Activated CD4-positive, alpha-beta T cell treated with anti-CD3 and anti-CD28 coated beads, Interleukin-2, amount 50 U/mL, for 4 hours (primary cell): ENCODE results near the gene GRIK4.
"Not testable (repeated sequence)": the region's sequence is repeated elsewhere in the genome, so short reads cannot be mapped to it uniquely, and the experiment has no call there.

Source experiments
- DNase-seq, 2 experiments: peaks; one replicate each; pipeline ENCODE4 v3.0.0-alpha.2; 2020

GRIK4 gene

DNA sequence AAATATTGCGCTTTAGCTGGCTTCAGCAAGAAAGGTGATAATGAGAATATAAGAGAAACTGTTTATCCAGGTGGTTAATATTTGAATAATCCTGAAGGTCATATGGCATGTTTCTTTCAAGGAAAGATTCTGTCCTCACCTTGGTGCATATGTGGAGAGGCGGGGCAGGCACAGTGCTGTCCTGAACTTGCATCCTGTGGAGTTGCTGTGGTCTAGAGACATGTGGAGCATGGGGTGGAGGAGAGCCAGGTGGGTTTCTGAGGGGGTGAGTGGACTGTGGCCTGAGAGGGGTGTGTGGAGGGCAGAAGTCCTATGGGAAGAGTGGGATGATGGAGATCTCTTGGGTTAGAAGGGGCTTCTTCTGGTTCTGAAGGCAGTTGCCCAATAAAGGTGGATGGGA lies 65.5 kb downstream of the GRIK4 start:
- DNase-seq = no peak

DNA sequence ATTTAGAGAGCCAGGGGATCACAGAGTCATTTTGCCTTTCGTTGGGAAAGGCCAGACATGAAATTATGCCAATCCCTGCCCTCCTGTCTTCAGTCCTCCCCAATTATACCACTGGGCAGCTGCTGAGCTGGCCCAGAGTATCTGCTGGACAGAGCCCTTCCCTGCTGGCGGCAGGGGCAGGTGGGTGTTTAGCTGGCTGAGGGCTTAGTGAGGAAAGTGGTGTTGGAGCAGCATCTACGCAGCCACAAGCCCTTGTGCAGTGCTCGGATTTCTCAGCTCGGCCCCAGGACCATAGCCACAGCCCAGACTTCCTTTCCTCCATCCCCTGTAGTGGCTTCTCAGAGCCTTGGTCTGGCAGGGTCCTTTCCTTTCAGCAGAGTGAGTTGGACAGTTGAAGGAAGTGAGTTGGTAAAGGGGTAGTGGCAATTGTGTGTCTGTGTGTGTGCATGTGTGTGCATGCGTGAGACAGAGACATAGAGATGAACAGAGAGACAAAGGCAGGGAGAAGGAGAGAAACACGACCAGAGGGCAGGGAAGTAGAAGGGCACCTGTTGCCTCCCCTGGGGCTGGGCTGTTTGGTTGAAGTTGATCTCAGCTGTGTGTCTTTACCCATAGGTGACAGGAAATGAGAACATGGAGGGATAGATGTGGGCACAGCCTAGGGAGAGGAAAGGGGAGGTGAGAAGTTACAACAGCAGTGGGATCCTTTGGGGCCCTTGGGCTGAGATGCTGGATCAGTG lies 66.2 kb downstream of the GRIK4 start:
- no peak for DNase-seq

DNA sequence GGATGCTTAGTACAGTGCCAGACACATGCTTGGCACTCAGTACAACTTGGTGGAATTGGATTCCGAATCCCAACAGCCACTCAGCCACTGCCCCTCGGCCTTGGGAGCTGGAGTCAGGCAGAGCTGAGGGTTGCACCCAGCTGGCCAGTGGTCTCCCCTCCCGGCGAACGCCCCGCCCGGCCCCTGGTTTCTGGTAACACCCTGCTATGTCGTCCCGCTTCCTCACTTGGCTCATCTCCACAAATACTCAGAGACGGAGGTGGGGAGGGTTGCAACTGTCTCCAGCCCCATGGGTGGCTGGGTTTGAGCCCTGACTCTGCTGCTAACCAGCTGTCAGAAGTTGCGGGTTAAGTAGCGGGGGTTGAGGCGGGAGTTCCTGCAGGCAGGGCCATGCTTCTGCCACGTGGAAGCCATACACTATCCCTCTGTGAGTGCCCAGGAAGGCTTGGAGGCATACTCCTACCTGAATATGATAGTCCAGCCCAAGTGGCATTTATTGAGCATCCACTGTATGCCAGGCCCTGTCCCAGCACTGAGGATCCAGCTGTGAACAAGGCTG lies 67.1 kb downstream of the GRIK4 start:
- DNase-seq = no peak

DNA sequence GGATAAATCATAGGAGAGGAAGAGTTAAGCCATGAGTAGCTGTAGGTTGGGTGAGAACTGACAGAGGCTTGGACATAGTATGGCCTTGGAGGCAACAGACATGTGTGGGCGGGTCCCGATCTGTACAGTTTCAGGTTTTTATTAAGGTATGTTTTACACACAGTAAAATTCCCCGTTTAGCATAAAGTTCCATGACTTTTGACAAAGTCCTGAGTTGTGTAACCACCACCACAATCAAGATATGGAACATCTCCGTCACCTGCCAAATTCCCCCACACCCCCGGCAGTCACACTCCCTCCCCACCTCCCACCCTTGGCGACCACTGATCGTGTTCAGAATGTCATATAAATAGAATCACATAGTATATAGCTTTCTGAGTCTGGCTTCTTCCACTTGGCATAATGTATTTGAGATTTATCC lies 68.1 kb downstream of the GRIK4 start:
- no peak for DNase-seq

DNA sequence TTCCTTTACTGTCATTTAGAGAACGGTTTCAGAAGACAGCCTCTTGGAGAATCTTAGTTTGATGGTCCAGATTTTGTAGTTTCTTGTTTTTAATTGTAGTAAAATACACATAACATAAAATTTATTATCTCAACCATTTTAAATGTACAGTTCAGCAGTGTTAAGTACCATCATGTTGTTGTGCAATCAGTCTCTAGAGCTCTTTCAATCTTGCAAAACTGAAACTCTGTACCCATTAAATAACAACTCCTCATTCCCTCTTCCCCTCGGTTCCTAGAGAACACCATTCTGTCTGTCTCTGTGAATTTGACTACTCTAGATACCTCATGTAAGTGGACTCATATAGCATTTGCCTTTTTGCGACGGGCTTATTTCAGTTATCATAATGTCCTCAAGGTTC lies 69.8 kb downstream of the GRIK4 start:
- DNase-seq = no peak

DNA sequence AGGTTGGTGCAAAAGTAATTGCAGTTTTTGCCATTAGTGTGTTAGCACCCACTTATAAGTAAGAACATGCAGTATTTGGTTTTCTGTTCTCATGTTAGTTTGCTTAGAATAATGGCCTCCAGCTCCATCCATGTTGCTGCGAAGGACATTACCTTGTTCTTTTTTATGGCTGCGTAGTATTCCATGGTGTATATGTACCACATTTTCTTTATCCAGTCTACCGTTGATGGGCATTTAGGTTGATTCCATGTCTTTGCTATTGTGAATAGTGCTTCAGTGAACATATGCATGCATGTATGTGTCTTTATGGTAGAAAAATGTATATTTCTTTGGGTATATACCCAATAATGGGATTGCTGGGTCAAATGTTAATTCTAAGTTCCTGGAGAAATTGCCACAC lies 71.0 kb downstream of the GRIK4 start:
- not testable (repeated sequence) for DNase-seq

DNA sequence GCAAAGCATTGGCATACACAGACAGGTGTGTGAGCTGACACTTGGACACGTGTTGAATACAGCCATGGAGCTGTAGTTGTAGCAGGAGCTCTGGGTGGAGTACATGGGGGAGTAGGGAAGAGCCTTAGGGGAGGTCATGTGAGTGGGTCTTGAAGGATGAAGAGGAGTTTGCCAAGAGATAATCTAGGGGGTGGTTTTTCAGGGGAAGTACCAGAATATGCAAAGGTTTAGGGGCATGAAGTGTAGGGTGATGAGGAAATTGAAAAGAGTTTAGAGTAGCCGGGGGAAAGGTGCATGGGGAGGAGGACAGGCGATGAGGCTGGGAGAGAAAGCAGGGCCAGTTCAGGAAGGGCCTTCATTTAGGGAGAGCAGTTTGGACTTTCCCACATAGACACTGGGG lies 74.5 kb downstream of the GRIK4 start:
- DNase-seq = no peak

DNA sequence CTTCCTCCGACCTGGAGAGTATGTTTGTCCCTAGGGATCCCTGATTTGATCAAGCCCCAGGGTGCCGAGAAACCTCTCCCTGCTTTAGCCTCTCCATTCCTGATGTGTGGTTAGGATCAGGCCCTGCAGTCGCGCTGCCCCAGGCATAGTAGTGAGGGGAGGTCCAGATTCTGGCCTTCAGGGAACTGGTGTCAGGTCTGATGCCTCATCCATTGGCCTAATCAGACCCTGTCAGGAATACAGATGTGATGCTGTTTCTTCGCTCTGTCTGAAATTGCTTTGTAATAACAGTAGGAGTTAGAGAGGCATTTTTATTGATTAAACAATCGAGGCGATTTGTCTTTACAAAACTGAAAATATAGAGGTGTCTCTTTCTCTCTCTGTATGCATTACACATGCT lies 75.2 kb downstream of the GRIK4 start:
- DNase-seq = no peak

DNA sequence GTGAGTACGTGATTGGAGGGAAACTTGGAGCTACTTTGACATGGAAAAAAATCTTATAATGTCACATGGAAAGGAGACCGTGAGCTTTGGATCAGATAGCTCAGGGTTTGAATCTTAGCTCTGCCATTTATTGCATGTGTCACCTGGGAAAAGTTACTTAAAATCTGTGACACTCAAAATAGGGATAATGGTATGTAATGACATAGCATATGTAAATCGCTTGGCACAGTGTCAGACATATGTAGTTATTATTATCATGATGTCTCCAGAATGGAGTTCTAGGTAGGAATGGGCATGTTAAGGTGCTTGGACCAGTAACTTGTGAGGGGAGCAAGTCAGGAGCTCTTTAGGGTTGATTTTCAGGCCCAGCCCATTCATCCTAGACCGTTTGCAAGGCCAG lies 75.8 kb downstream of the GRIK4 start:
- DNase-seq = no peak

DNA sequence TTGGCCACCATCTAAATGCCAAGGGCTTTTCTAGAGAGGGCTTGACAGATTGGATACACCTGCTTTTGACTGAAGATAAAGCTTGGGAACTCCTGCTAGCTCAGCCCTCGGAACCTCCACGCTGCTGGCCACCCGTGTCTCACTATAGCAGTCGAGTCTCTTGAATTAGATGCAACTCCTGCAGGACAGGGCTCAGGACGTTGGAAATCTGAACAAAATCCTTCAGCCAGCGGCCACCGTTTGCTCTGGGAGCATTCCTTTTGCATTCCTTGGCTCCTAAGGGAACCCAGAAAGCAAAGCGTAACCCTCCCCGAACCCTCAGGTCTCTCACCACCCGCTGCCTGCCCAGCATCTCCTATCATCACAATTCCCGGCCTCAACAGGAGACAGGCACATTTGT lies 77.8 kb downstream of the GRIK4 start:
- DNase-seq = no peak

DNA sequence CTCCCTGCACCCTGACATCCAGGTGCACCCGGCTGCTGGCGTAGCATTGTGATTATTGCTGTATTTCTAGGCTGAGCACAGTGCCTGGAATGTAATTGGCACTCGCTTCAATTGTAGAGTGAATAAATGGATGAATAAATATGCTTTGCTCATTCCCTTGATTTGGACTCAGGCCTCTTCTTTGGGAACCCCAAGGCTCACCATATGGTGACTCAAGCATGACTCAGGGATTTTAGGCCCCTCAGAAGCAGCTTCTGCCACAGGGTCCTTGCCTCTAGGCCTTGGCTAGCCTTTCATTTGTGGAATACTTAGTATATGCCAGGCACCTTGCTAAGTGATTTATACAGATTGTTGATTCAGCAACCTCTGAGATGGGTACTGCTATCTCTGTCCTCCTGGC lies 78.9 kb downstream of the GRIK4 start:
- DNase-seq = no peak

DNA sequence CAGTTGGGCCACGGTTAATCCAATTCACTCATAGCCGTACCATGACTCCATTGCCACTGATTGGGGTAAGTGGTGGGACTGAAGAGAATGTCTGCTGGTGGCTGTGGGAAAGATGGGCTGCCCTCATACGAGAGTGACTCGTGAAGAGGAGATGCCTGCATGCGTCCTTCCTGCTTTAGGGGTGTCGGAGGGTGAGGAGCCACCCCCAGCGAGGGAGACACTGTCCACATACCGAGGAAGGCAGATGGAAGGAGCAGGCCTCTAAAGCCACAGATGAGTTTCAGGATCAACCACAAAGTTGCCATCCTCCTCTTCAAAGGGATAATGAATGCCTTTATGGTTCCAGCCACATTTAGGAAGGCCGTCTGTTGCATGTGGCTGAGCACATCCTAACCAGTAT lies 83.2 kb downstream of the GRIK4 start:
- no peak for DNase-seq

DNA sequence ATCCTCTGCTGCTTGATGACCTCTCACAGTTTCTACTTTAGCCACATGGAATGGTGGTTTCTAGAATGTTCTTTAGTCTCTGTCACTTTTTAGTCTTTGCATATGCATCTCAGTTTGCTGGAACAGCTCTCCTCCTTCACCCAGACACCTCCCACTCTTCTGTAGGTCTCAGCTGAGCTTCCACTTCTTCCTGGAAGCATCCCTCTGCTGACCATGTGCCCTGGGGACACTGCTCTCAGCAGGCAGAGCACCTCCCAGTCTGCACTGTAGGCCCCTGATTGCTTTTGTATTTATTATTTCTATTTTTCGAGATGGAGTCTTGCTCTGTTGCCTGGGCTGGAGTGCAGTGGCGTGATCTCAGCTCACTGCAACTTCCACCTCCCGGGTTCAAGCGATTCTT lies 84.0 kb downstream of the GRIK4 start:
- no peak for DNase-seq

DNA sequence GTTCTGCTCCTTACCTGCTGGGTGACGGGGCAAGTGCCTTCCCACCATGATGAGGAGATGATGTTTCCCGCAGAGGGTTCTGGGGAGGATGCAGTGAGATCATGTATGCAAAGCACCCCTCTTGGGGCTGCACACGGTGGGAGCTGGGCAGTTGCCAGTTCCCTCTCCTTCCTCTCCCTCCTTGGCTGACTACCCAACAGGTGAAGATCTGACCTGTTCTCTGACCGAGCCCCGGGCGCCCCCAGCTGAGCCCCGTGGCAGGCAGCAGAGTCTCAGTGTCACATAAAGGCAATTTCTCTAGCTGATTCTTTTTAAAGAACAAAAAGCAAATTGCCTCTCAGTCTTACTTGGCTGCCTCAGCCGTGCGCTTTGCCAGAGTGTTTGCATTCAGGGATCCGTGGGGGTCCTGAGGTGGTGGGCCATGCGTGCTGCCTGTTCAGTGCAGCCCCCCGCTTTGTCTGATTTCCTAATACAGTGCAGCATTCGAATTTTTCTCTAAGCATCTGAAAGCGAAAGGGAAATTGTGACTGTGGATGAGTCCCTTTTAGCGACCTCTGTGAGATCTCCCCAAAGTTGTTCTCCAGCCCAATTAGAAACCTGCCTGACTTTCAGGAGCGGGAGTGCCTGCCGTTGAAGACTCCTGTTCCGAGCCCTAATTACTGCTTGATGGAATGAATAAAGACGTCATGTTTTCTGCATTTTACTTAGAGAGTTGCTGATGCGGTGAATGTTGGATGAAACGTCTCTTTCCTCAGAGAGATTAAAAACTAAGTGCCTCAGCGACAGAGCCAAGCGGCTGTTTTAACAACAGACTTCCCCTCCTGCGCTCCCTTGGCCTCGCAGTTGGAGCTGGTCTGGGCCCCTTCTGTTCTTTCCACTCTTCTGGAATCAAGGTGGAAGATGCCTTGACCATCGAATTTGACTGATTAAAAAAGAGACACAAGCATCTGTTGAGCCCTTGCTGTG lies 86.0 kb downstream of the GRIK4 start:
- DNase-seq = no peak

DNA sequence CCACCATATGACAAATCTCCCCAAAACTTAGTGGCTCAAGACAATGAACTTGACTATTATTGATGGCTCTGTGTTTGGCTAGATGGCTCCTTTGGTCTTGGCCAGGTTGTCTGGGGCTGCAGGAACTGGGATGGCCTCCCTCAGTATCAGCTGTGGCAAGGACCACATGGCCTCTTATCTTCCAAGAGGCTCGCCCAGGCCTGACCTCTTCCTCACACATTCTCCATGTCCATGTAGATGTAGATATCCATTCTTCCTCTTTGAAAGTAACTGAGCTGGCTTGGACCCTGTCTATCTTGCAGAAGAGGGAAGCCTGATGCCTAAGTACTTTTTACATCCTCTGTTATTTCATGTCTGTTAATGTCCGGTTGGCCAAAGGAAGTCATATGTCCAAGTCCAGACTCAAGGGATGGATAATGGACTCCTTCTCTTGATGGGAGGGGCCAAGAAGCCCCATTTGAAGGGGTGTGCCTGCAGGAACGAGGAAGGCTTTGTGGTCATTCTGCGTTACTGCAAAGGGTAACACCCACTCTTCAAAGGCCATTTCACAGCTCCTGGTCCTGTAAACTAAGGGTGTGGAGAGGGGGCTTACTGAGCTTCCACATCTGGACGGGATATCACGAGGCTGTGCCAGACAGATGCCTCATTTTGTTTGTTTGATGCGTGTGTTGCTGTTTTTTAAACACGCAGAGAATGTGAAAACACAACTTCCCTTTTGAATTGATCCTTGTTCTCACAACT lies 87.1 kb downstream of the GRIK4 start:
- DNase-seq = no peak

DNA sequence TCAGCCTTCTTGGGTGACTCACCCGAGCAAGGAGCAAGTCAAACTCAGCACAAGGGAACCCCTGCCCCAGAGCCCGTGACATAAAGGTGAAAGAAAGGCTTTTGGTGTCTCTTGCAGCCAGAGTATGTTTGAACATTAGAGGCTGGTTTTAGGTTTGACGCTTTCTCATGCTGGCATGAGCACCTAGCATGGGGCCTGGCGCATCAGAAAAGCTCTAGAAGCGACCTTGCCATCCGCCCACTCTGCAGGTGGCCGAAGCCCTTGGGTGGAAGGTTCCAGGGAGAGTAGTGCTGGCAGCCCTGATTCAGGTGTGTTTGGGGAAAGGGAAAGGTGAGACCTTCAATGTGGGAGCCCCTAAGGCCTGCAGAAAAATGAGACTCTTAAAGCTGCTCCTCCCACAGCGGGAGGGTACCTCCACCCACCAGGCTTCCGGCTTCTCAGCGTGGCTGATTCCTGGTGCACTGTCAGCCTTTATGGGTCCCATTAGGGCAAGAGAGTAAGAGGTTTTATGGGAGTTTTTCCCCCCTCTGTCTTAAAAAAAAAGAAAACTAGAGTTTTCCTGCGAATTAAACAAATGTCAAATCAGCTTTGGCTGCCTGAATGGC lies 88.4 kb downstream of the GRIK4 start:
- DNase-seq = no peak

DNA sequence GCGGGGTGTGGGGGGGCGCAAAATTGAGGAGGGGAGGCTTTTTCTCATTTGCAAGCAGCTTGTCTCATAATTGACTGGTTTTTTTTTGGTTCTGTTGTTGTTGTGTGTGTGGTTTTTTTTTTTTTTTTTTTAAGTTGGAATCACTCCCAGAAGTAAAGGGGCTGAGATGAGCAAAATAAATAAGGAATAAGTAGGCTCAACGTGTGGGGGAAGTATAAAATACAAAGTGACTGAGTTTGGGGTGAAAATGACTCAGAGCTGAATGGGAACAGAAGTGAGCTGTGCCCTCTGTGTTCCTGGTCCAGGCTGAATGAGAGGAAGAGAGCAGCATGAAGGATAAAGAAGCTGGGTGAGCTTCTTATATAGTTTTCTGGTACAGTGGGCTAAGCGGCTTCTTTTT lies 90.0 kb downstream of the GRIK4 start:
- no peak for DNase-seq

DNA sequence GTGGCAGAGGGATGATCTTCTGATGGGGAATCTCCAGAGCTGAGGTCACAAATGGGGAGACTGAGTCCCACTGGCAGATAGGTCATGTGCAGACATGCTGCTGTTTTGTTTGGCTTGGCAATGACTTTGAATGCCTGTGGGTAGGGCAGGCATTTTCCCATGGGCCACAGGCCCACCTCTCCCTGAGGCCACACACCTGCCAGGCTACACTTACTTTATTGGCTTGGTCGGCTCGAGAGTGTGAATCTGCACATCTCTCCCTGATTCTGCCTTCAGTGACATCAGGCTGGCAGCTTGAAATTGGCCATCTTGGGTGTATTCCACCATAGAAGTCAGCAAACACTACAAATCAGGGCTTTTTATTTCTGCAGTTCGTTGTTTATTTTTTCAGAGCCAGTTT lies 91.5 kb downstream of the GRIK4 start:
- DNase-seq = no peak

DNA sequence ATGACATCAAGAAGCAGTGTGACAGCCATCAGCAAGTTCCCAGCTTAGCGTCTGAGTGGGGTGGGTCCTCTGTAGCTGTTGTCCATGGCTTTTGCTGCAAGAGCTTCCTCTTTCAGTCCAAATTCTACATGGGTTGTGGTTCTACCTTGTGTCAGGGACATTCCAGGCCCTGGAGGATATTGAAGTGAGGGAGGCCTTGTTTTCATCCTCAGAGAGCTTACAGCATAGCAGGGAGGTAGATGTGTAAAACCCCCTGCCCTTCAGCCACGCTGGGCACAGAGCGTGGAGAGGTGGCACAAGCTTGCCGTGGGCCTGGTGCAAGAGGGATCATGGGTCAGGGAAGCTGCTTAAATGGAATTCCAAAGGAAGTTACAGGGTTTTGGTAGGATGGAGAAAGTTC lies 93.9 kb downstream of the GRIK4 start:
- no peak for DNase-seq

DNA sequence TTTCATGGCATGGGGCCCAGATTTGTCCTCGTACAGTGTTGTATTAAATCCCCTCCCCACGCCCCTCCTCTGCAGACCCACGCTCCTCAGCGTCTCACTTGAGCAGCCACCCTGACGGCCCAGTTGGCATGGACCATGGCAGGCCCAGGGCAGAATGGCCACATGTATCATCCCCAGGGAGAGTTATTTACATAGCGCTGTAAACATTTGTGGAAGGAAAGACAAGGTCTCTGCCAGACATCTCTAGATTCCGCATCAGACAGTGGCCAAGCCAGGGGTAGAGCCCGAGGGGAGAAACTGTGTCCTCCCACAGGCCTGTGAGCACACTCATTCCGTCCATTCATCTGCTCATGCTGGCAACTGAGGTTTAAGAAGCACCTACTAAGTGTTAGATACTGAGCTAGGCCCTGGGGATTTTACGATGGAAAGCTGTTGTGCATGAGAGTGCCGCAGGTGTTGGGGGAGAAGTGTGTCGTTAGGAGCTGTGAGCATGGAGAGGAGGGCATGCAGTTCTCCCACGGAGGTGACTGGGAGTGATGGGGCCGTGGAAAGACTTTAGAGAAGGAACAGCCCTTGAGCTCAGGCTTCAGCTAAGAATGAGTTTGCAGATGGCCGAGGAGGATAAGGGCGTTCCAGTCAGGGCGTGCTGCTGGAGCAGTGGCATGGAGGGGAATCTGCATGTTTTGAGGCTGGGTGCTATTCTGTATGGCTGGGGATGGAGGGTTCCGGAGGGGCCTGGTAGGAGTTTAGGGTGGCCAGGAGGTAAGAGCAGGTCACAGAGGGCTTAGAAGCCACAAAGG lies 94.9 kb downstream of the GRIK4 start:
- no peak for DNase-seq

DNA sequence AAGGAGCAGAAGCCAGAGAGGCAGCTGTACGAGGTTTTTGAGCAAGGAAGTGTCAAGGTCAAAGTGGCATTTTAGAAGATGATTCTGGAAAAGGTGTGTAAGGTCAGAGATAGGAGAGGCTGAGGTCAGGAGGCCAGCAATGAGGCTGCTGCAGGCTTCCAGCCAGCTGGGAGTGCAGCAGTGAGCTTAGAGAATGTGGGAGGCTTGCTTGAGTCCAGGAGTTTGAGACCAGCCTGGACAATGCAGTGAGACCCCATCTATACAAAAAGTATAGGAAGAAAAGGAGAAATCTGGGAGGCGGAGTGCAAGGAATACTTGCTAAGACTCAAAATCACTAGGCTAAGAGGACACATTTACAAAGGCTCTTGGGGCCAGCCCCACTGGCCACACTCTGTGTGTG lies 96.5 kb downstream of the GRIK4 start:
- no peak for DNase-seq

DNA sequence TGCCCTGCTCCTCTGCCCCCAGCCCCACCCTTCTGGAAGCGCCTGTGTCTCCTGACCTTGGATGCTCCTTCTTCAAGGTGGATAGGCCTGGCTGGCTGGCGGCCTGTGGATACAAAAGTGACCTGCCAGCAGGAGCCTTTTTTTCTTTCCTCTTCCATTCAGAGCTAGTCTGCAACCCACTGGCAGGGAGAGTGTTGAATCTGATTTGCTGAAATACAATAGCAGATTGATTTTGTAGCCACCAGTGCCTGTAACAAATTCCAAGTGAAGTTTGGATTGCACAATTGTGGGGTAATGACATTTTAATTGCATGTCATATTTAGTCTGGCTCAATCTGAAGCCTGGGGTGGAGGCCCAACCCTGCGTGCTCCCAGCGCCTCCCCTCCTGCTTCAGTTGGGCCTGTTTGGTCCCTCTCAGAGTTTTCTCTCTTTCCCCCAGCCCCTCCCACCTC lies 97.2 kb downstream of the GRIK4 start:
- DNase-seq = no peak
